ENCODE data around the gene ZBTB42. TPM values are rescaled to one million over a fixed set of nuclear protein-coding genes. Genes with fewer than 3 reads are reported as not detected.

The ZBTB42 gene
- polyA plus RNA-seq, 3 donors: 0.49 to 1.0 (median 0.68) TPM

GRCh38 chr14:104766256-104766862, 34.5 kb upstream of the ZBTB42 start:
- Histone ChIP-seq H3K9me3 (replicated peaks in 1 of 2; ENCODE audit: control insufficient read depth in 1 of 2, insufficient read depth in 1 of 2, low read length in 2 of 2) (peaks cover 4% of the 10 kb centered on the region in 2 donors), H3K27ac (ENCODE audit: low read depth in 1 of 2, low read length in 2 of 2) (no peak overlapping the region), H3K27me3 (ENCODE audit: control insufficient read depth in 2 of 2, insufficient read depth in 2 of 2, low read length in 2 of 2) (no peaks in the 10 kb centered on the region), H3K9ac (ENCODE audit: insufficient read depth, low read length, poor library complexity, severe bottlenecking) (no peak overlapping the region), H3K4me2 (replicated peaks; ENCODE audit: extremely low read depth, low read length, poor library complexity, severe bottlenecking) (no peak overlapping the region), H3K36me3 (replicated peaks in 1 of 2; ENCODE audit: control insufficient read depth in 1 of 2, insufficient read depth in 2 of 2, low read length in 2 of 2) (peaks cover 8 to 18% of the 10 kb centered on the region in 2 donors), H3K4me3 (replicated peaks in 1 of 3; ENCODE audit: low read depth in 2 of 3, low read length in 3 of 3) (no peak overlapping the region), H3K4me1 (ENCODE audit: control insufficient read depth in 1 of 2, insufficient read depth in 2 of 2, low read length in 2 of 2) (peaks cover 0 to 9% of the 10 kb centered on the region in 2 donors), H3K79me2 (ENCODE audit: insufficient read depth, low read length) (no peaks in the 10 kb centered on the region), H2AFZ (ENCODE audit: insufficient read depth, low read depth, low read length, poor library complexity, severe bottlenecking) (no peak overlapping the region), H4K20me1 (ENCODE audit: insufficient read depth, low read length) (peaks cover 24% of the 10 kb centered on the region)
- no peak overlapping the region for H3K4me3 Mint-ChIP-seq
- intact Hi-C loops (cut with micrococcal nuclease): no loop called here
- WGBS (ENCODE audit: insufficient coverage): no CpG with 5 or more reads among the region's 4 CpGs
- H3K27ac Mint-ChIP-seq: no peak overlapping the region
- peaks cover 6% of the 10 kb centered on the region for H3K4me1 Mint-ChIP-seq
- no peaks in the 10 kb centered on the region for H3K27me3 Mint-ChIP-seq (ENCODE audit: low read depth in 3 of 3)
- no peak for DNase-seq
- peaks cover 2 to 9% (median 6%) of the 10 kb centered on the region in 7 donors for H3K9me3 Mint-ChIP-seq
- peaks cover 21 to 26% of the 10 kb centered on the region in 2 donors for H3K36me3 Mint-ChIP-seq
- no peak for TF ChIP-seq CTCF (IDR thresholded peaks at IDR 0.05)

DNA sequence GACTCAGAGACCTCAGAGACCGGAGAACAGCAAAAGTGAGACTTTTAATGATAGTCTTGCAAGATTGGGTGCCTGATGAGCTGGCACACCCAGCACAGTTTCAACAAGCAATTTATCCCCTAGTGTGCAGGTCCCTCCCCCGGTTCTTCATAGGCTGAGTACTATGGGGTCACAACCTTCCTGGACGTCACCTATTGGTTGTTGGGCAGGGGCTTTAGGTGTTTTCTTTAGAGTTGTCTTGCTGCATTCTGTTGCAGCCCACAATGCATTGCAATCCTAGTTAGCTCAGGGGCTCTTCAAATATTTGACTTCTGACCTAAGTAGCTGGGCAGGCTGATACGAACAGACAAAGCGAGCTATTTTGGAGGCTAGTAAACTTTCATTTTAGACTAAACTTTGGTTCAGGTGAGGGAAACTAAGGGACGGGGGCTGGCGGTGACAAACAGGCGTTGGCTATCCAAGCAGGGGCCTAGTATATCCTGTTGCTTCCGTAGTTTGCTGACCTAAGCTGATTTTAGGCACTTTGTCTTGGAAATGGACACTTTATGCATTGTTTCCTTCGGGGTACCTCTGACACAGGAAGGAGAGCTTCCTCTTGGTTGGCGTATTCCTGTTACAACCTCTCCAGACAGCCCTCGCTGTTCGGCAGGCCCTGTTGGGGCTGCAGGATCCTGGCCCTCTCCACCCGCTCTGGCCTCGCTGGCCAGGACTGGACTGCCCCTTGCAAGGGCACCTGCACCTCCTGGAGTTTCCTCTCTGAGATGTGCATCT, 33.9 kb upstream of the ZBTB42 start:
- no peaks in the 10 kb centered on the region for H3K27me3 ChIP-seq (ENCODE audit: control insufficient read depth in 2 of 2, insufficient read depth in 2 of 2, low read length in 2 of 2)
- peaks cover 15 to 25% of the 10 kb centered on the region in 2 donors for H3K36me3 ChIP-seq (replicated peaks in 1 of 2; ENCODE audit: control insufficient read depth in 1 of 2, insufficient read depth in 2 of 2, low read length in 2 of 2)
- Mint-ChIP-seq H3K27me3 (ENCODE audit: low read depth in 3 of 3) (no peaks in the 10 kb centered on the region), H3K9me3 (peaks cover 2 to 12% (median 11%) of the 10 kb centered on the region in 7 donors), H3K36me3 (peaks cover 25 to 30% of the 10 kb centered on the region in 2 donors), H3K4me3 (no peak overlapping the region), H3K27ac (peak overlapping the region in 1 of 7 donors; percentile 6), H3K4me1 (peaks cover 6% of the 10 kb centered on the region)
- no peak overlapping the region for H3K4me2 ChIP-seq (replicated peaks; ENCODE audit: extremely low read depth, low read length, poor library complexity, severe bottlenecking)
- no peak overlapping the region for H2AFZ ChIP-seq (ENCODE audit: insufficient read depth, low read depth, low read length, poor library complexity, severe bottlenecking)
- WGBS (ENCODE audit: insufficient coverage): 82% methylated on average over 12 of the region's 15 CpGs
- no peaks in the 10 kb centered on the region for H3K79me2 ChIP-seq (ENCODE audit: insufficient read depth, low read length)
- no peak overlapping the region for H3K27ac ChIP-seq (ENCODE audit: low read depth in 1 of 2, low read length in 2 of 2)
- H3K4me3 ChIP-seq (replicated peaks in 1 of 3; ENCODE audit: low read depth in 2 of 3, low read length in 3 of 3): no peak overlapping the region
- no peak for DNase-seq
- H3K4me1 ChIP-seq (ENCODE audit: control insufficient read depth in 1 of 2, insufficient read depth in 2 of 2, low read length in 2 of 2): peaks cover 0 to 9% of the 10 kb centered on the region in 2 donors
- H3K9me3 ChIP-seq (replicated peaks in 1 of 2; ENCODE audit: control insufficient read depth in 1 of 2, insufficient read depth in 1 of 2, low read length in 2 of 2): peaks cover 7 to 9% of the 10 kb centered on the region in 2 donors
- no peak for TF ChIP-seq CTCF (IDR thresholded peaks at IDR 0.05)
- intact Hi-C loops (cut with micrococcal nuclease): no loop called here
- peaks cover 31% of the 10 kb centered on the region for H4K20me1 ChIP-seq (ENCODE audit: insufficient read depth, low read length)
- no peak overlapping the region for H3K9ac ChIP-seq (ENCODE audit: insufficient read depth, low read length, poor library complexity, severe bottlenecking)

All from CD14-positive monocyte (primary cell).